ENCODE data around the gene KRTAP10-2.

Gene KRTAP10-2

GRCh38 chr21:44535963-44536362, 15.3 kb downstream of the KRTAP10-2 start:
- TF ChIP-seq, protein P1, sequence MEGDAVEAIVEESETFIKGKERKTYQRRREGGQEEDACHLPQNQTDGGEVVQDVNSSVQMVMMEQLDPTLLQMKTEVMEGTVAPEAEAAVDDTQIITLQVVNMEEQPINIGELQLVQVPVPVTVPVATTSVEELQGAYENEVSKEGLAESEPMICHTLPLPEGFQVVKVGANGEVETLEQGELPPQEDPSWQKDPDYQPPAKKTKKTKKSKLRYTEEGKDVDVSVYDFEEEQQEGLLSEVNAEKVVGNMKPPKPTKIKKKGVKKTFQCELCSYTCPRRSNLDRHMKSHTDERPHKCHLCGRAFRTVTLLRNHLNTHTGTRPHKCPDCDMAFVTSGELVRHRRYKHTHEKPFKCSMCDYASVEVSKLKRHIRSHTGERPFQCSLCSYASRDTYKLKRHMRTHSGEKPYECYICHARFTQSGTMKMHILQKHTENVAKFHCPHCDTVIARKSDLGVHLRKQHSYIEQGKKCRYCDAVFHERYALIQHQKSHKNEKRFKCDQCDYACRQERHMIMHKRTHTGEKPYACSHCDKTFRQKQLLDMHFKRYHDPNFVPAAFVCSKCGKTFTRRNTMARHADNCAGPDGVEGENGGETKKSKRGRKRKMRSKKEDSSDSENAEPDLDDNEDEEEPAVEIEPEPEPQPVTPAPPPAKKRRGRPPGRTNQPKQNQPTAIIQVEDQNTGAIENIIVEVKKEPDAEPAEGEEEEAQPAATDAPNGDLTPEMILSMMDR (IDR thresholded peaks at IDR 0.05; ENCODE audit: control insufficient read depth, insufficient read depth, low read depth, low read length, missing control alignments) = no peak
- H3K4me3 ChIP-seq (ENCODE audit: control insufficient read depth, low read depth, low read length) = no peak overlapping the region
- DNase-seq (ENCODE audit: low read depth) = no peak

- H3K4me3 ChIP-seq (ENCODE audit: control insufficient read depth, low read depth, low read length) = no peak overlapping the region
- no peak for DNase-seq (ENCODE audit: low read depth)
- TF ChIP-seq, protein P1 (IDR thresholded peaks at IDR 0.05; ENCODE audit: control insufficient read depth, insufficient read depth, low read depth, low read length, missing control alignments) = no peak
These were observed 16.6 kb downstream of the KRTAP10-2 start for GRCh38 chr21:44534688-44535087.

- no peak overlapping the region for H3K4me3 ChIP-seq (ENCODE audit: control insufficient read depth, low read depth, low read length)
- TF ChIP-seq, protein P1 (IDR thresholded peaks at IDR 0.05; ENCODE audit: control insufficient read depth, insufficient read depth, low read depth, low read length, missing control alignments) = no peak
- DNase-seq (ENCODE audit: low read depth) = no peak
These were observed 17.2 kb downstream of the KRTAP10-2 start for GRCh38 chr21:44533891-44534627.

- TF ChIP-seq, protein P1 (IDR thresholded peaks at IDR 0.05; ENCODE audit: control insufficient read depth, insufficient read depth, low read depth, low read length, missing control alignments) = no peak
- DNase-seq (ENCODE audit: low read depth) = no peak
- no peak overlapping the region for H3K4me3 ChIP-seq (ENCODE audit: control insufficient read depth, low read depth, low read length)
These were observed 18.0 kb downstream of the KRTAP10-2 start for GRCh38 chr21:44533121-44533890.

DNA sequence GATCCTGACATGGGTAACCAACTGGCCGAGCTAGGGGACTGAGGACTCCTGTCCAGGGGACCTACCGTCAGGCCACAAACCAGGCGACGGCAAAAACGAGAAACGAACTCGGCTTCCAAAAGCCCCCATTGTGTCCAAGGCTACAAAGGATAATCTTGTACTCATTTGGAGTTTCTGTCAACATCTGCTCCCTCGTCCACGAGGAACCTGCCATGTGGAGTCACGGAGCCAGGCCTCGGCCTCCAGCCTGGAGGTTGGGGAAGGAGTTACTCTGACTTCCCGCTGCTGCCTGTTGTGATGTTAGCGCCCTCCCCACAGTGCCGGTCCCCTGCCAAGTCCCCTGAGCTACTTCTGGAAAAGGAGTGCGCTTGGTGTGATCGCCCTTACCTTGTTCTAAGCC, 18.6 kb downstream of the KRTAP10-2 start:
- TF ChIP-seq, protein P1 (IDR thresholded peaks at IDR 0.05; ENCODE audit: control insufficient read depth, insufficient read depth, low read depth, low read length, missing control alignments) = no peak
- no peak overlapping the region for H3K4me3 ChIP-seq (ENCODE audit: control insufficient read depth, low read depth, low read length)
- no peak for DNase-seq (ENCODE audit: low read depth)

GRCh38 chr21:44531606-44532564, 19.4 kb downstream of the KRTAP10-2 start:
- H3K4me3 ChIP-seq (ENCODE audit: control insufficient read depth, low read depth, low read length) = no peak overlapping the region
- TF ChIP-seq, protein P1 (IDR thresholded peaks at IDR 0.05; ENCODE audit: control insufficient read depth, insufficient read depth, low read depth, low read length, missing control alignments) = no peak
- DNase-seq (ENCODE audit: low read depth) = no peak
